Measurements from ENCODE around the gene PPP2R3A.
"Not testable (repeated sequence)": the region's sequence is repeated elsewhere in the genome, so short reads cannot be mapped to it uniquely, and the experiment has no call there.

The PPP2R3A gene

GRCh38 chr3:135965506-135966270 lies at the start of gene PPP2R3A:
PPP2R3A (plus strand) TSS chr3:135965728; CDS start chr3:136001499, 35,771 bp downstream.
- DNase-seq = peak; percentile 34

- no peak for DNase-seq
Observed at GRCh38 chr3:135916310-135916709, 49.2 kb upstream of the PPP2R3A start.

GRCh38 chr3:135917076-135917475 lies 48.5 kb upstream of the PPP2R3A start:
- no peak for DNase-seq

- no peak for DNase-seq
Observed at GRCh38 chr3:135917927-135918597, 47.5 kb upstream of the PPP2R3A start.

DNA sequence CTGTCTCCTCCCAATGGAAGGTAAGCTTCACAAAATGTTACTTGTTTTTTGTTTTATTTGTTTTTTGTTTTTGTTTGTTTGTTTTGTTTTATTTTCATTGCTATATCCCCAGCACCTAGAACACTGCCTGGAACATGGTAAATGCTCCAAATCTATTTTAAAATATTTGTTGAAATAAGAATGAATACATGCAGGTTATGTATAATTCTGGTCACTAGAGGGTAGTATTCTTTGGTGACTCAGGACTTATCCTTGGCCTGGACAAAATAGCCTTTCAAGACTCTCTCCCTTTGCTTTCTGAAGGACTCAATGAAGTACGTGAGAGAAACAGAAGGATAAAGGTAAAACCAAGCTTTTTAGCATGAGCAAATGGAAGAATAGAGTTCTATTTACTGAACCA lies 46.9 kb upstream of the PPP2R3A start:
- peak; percentile 14 for DNase-seq

DNA sequence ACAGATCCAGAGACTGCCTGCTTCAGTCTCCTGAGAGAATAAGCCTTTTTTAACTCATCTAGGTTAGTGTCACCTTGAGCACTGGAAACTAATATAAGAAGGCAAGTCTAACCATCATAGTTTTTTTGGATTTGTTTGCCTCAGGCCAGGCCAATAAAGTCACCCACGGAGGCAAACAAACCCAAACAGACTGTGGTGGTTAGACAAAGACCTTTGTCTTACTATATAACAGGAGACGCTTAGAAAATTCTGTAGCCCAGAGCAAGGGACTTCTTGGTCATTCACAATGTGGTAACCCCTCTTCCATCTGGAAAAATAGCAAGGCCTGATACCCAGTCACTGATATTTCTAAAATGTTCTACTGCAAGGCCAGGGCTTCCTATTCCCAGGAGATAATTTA lies 45.3 kb upstream of the PPP2R3A start:
- no peak for DNase-seq

DNA sequence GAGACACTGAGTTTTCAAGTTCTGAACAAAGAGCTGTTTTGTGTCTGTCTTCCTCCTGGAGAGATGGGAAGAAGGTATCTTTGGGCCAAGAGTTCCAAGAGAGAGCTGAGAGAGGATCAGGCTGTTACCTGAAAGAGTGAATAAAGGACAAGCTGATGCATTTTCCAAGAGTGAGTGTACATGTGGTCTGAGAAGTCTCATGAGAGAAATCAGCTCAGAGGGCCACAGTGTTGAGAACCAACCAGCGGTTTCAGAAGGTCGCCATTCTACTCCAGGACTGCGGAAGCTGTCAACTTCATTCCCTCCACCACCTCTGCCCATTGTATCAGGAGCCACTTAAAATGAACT lies 42.7 kb upstream of the PPP2R3A start:
- DNase-seq = no peak

GRCh38 chr3:135924506-135924905 lies 41.0 kb upstream of the PPP2R3A start:
- no peak for DNase-seq

- DNase-seq = no peak
Observed at GRCh38 chr3:135926664-135927063, 38.9 kb upstream of the PPP2R3A start.

DNA sequence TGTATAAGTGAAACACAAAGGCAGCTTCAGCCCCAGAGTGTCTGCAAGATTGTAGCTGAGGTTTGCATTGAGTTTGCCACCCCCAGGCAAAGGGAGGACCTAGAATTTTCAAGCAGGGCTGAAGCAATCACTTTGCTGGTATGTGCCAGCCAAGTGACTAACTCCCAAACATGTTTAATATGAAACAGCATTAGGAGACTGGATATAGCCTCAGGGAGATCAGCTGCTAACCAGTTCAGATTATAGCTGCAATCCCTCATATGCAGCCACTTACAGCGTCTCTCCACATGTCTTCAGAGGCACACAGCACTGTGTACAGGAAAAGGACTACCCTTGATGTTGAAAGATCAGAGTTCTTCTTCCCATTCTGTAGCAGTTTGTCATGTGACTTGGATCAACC lies 38.4 kb upstream of the PPP2R3A start:
- DNase-seq = peak; percentile 74

DNA sequence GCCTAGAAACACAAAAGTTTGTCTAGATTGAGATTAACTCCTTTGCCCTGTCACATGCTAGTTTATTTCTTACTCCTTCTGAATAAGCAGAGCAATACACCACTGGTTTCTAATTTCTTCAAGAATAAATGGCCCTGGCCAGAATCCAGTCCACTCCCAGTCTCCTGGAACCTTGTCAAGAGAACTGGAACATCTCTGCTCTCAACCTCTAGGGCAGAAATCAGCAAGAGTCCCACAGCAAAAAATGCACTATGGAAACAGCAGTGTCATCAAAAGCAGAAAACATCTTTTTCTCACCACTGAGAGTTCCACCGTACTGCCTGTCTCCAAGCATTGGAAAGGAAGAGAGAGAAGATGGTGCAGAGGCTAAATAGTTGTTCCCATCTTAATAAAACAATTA lies 35.9 kb upstream of the PPP2R3A start:
- no peak for DNase-seq

GRCh38 chr3:135930255-135930654 lies 35.3 kb upstream of the PPP2R3A start:
- no peak for DNase-seq

- DNase-seq = not testable (repeated sequence)
Observed at GRCh38 chr3:135935171-135935570, 30.4 kb upstream of the PPP2R3A start.

- DNase-seq = not testable (repeated sequence)
Observed at GRCh38 chr3:135937766-135938165, 27.8 kb upstream of the PPP2R3A start.

GRCh38 chr3:135944831-135945230 lies 20.7 kb upstream of the PPP2R3A start:
- DNase-seq = no peak

DNA sequence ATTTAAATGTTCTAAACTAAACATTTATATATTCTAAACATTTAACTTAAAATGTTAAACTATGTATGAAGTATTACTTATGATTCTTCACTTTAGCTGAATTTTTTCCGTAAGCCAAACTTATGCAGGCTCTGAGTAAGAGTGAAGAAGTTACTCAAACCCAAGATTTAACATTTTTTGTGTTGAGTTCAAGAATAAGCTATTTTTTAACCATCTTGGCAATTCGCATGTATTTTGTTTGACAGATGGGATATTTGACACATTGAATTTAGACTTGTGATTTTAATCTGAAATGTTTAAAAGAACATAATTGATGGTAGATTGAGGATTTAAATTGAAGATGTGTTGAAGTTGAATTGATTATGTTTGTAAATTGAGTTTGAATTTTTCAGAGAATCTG lies 14.6 kb upstream of the PPP2R3A start:
- no peak for DNase-seq

DNA sequence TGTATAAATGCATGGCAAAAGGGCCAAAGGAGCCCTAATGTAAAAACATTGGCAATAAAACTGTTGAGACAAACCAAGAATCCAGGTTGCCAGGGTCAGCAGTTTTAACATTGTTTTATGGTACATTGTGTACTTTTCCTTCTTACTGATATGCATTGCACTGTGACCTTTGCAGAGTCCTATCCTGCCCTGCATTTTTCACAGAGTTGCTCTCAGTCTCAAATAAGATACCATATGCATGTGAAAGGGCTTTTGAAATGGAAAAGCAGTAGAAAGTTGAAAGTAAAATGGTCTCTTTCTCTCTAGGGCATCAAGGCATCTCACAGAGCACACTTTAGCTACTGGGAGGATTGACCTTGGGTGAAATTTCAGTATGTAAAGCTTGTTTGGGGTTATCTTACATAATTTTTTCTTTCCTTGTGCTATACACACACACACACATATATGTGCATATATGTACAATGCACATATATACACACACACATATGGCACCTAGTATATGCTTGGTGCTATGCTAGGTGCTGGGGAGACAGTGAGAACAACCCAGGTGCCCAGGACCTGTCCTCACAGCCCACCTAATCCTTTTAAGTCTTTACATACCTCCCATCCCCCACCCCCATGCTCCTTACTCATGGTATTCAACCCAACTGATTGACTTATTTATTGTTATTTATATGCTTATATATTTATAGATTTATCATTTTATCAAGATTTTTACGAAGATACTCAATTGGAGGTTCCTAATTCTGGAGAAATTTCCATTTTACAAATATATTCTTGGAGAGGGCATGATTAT lies 1.2 kb upstream of the PPP2R3A start:
- DNase-seq = no peak

DNA sequence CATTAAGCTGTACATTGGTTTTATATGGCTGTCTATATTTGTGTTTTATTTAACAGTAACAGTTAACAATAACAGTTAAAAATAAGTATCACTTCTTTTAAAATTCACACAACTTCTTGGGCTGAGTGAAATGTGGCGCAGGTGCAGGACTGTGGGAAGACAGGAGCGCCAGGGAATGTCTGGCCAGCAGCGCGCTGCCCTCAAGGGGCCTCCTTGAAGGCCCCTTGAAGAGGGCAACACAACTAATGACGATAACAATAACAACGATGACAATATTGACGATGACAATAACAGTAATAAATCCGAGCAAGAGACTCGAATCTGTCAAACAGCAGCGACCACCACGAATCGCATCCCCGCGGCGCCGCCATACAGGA lies 411 bp upstream of the PPP2R3A start:
- DNase-seq = no peak

GRCh38 chr3:135966271-135966961 lies 888 bp downstream of the PPP2R3A start:
- DNase-seq = no peak

GRCh38 chr3:135966962-135967274 lies 1.4 kb downstream of the PPP2R3A start:
- no peak for DNase-seq

DNA sequence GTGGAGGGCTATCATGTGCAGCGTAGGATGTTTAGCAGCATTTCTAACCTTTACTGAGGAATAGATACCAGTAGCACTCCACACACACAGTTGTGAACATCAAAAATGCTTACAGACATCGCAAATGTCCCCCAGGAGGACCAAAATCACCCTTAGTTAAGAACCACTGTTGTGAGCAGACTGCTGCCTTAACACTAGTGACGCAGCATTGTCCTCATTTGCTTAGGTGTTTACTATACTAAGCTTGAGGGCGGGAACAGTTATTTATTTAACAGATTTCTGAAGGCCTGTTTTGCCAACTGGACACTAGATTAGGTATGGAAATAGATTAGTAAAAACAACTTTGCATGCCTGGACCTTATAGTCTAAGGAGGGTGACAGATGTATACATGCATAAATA lies 2.3 kb downstream of the PPP2R3A start:
- no peak for DNase-seq

- DNase-seq = no peak
Observed at GRCh38 chr3:135970506-135971116, 5.1 kb downstream of the PPP2R3A start.

DNA sequence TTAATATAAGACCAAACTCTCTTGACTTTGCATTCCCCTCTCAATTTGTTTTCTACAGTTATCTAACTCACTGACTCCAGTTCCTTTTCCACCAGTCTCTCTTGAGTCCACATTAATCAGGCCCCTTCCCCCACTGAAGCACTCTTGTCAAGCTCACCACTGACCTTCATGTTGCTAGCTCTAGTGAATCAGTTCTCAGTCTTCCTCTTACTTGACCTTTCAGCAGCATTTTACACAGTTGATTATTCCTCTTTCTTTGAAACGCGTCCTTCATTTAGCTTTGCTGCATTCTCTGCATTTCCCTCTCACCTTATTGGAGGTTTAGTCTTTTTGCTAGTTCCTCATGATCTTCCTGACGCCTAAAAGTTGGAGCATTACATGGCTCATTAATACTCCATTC lies 8.3 kb downstream of the PPP2R3A start:
- DNase-seq = no peak
